ENCODE measurements around the gene SVOPL.
"Not testable (repeated sequence)": the region's sequence is repeated elsewhere in the genome, so short reads cannot be mapped to it uniquely, and the experiment has no call there.

Gene SVOPL, protein sequence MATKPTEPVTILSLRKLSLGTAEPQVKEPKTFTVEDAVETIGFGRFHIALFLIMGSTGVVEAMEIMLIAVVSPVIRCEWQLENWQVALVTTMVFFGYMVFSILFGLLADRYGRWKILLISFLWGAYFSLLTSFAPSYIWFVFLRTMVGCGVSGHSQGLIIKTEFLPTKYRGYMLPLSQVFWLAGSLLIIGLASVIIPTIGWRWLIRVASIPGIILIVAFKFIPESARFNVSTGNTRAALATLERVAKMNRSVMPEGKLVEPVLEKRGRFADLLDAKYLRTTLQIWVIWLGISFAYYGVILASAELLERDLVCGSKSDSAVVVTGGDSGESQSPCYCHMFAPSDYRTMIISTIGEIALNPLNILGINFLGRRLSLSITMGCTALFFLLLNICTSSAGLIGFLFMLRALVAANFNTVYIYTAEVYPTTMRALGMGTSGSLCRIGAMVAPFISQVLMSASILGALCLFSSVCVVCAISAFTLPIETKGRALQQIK

GRCh38 chr7:138700857-138701536 is at the start of gene SVOPL:
SVOPL (minus strand) TSS chr7:138701362; CDS start chr7:138679045, 22,317 bp downstream.
- DNase-seq: no peak

DNA sequence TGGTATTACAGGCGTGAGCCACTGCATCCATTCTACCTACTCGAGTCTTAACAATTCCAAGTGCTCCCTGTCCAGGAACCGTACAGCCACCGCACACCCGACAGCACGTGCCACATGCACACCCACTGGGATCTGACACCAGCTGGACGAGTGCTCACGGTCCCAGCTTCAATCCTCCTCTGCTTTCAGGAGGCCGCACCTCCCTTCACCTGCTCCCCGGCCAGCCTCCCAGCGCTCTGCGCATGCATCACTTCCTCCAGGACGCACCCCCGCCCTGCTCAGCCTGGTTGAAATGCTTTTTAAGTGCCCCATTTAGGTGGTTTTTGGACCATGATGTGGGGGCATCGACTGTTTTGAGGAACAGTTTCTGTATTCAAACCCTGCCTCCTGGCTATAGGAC is 49.3 kb upstream of the SVOPL start:
- no peak for DNase-seq

DNA sequence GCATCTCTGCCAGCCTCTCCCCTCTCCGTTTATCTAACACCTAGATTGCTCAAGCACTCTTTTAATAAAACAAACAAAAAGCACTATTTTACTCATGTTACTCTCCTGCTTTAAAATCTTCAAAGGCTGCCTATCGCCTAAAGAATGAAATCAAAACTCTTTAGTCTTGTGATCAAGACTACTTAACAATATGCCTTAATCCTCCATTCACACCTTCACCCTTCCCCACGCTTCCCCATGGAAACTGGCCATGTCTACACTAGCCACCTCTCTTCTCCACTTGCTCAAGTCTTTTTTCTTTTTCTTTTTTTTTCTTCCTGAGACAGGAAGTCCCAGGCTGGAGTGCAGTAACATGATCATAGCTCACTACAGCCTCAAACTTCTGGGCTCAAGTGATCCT is 48.8 kb upstream of the SVOPL start:
- no peak for DNase-seq

DNA sequence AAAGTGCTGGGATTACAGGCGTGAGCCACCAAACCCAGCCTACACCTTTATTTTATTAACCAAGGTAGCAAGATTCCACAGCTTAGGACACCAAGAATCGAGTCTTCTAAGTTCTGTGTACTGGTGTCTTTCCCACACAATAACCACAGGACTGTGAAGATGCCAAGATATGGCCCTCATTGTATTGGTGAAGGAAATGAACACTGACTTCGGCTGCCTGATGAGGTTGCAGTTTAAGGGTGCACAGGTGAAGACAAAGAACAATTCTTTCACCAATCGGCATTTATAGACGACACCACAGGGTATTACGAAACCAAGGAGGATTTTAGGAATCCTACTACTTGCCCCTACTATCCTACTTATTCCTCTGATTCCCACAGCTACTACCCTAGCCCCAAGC is 47.5 kb upstream of the SVOPL start:
- no peak for DNase-seq

DNA sequence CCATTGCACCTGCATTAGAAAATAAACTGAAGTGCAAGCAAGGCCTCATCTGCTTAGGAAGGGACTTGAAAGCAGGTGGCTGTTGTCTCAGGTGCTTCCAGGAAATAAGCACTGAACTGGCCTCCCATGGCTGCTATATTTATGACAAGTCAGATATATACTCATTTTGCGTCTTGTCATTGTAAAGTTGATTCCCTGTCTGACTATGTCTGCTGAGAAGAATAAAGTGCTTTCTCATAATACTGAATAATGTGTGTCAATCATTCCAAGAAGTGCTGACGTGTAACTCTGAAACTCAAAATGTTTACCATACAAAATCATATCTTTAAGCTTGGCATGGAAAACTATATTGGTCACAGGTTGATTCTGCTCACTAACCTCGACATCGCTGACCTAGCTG is 44.9 kb upstream of the SVOPL start:
- no peak for DNase-seq

DNA sequence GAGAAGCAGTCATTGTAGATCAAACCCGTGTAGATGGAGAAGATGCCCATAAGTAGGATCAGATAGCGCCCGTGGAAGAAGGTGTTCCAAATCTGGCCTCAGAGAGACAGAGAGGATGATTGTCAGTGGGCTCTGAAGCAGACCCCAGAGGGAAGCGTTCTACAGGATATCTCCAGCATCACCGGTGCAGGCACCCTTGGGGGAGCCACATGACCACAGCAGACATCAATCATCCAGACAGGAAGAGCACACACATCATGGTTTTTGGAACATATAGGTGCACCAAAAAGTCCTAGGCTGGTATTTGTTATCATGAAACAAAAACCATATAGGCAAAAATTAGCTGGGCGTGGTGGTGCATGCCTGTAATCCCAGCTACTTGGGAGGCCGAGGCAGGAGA is 44.0 kb upstream of the SVOPL start:
- DNase-seq: no peak

- DNase-seq: no peak
Observed at GRCh38 chr7:138741453-138741735, 40.2 kb upstream of the SVOPL start.

DNA sequence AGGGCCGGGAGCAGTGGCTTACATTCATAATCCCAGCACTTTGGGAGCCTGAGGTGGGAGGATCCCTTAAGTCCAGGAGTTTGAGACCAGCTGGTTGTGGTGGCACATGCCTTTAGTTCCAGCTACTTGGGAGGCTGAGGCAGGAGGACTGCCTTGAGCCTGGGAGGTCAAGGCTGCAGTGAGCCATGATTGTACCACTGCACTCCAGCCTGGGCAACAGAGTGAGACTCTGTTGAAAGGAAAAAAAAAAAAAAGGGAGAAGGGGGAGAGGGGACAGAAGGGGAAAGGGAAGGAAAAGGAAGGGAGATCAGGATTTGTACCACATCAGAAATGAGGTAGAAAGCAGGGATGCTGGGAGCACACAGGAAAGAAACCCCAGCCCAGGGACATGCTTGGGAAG is 38.7 kb upstream of the SVOPL start:
- no peak for DNase-seq

DNA sequence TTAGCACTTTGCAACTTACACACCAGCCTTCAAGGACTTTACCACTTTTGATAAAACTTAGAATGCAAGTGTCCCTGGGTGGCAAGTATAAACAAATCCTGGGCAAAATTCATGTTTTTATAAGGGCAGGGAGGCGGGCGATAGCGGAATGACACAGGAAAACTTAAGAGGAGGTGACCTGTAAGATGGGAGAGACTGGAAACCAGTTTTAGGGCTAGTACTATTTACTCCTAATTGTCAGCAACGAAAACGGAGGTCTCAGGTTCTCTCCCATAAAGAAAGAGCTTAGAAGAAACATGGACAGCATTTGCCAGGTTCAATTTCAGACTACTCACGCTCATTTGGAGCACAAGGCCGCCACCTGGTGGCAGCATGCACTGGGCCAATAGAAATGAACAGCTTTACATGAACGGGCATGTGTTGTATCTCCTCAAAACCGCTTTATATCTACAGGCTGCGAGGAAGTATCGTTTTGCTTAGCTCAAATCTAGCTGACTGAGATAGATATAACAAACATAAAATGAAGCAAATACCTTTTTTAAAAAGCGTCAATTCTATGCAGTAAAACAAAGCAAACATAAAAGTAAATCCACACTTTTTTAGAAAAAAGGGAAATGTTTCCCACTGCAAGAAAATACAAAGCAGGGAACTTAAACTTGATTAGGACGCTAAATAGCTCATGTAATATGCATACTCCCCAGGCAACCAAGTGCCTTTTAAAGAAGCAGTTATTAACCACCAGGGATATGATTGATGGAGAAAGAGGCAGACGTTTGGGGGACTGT is 37.6 kb upstream of the SVOPL start:
- peak; percentile 84 for DNase-seq

- DNase-seq: no peak
Observed at GRCh38 chr7:138738114-138738513, 37.0 kb upstream of the SVOPL start.

GRCh38 chr7:138735399-138735798 is 34.2 kb upstream of the SVOPL start:
- no peak for DNase-seq

GRCh38 chr7:138731733-138732132 is 30.6 kb upstream of the SVOPL start:
- DNase-seq: not testable (repeated sequence)

DNA sequence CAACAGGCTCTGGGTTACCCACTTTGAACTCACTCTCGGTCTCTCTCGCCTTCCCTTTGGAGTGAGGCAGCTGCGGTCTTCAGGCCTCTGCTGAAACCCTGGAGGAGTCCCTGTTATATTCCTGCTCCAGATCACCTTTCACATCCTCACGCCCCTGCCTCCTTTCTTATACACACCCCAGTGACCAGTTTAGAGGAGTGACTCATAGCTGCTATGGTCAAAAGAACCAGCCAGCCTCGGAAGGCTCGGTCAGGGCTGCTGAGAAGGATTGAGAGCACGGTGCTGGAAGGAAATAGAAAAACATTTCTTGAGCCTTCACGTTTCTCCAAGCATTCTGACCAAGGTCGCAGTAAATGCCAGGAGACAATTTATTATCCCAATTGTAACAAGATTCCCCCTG is 28.3 kb upstream of the SVOPL start:
- DNase-seq: no peak

- DNase-seq: no peak
Observed at GRCh38 chr7:138727336-138728099, 26.4 kb upstream of the SVOPL start.

GRCh38 chr7:138726288-138726687 is 25.1 kb upstream of the SVOPL start:
- DNase-seq: no peak

GRCh38 chr7:138720286-138720685 is 19.1 kb upstream of the SVOPL start:
- no peak for DNase-seq

DNA sequence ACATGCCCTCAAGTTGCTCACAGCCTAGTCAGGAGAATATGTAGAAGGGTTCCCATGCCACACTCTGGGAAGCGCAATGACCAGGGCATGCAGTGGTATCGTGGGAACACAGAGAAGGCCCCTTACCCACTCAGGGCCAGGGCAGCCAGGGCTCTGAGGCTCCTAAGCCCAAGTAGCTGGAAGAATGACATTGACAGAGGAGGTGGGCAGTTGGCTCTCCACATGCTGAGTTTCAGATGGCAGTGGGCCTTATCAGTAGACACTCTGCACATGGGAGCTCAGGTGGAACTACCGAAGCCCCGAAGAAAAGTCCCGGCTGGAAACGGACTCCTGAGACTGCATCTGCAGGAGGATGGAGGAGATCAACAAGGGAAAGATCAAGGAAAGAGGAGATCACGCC is 15.7 kb upstream of the SVOPL start:
- DNase-seq: no peak

DNA sequence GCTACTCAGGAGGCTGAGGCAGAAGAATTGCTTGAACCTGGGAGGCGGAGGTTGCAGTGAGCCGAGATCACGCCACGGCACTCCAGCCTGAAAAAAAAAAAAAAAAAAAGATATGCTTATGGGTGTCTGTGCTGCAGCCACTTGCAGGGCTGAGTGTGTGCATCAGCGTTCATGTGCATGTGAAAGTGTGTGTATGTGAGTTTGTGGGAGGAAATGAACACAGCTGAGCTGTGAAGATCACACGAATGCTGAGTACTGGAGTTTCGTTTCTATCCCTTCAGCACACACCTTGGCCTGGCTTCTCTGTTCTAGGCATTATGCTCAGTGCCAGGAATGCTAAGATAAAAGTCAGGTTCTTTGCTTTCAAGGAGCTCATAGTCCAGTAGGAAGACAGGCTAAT is 12.0 kb upstream of the SVOPL start:
- no peak for DNase-seq

GRCh38 chr7:138712652-138713051 is 11.5 kb upstream of the SVOPL start:
- DNase-seq: no peak

DNA sequence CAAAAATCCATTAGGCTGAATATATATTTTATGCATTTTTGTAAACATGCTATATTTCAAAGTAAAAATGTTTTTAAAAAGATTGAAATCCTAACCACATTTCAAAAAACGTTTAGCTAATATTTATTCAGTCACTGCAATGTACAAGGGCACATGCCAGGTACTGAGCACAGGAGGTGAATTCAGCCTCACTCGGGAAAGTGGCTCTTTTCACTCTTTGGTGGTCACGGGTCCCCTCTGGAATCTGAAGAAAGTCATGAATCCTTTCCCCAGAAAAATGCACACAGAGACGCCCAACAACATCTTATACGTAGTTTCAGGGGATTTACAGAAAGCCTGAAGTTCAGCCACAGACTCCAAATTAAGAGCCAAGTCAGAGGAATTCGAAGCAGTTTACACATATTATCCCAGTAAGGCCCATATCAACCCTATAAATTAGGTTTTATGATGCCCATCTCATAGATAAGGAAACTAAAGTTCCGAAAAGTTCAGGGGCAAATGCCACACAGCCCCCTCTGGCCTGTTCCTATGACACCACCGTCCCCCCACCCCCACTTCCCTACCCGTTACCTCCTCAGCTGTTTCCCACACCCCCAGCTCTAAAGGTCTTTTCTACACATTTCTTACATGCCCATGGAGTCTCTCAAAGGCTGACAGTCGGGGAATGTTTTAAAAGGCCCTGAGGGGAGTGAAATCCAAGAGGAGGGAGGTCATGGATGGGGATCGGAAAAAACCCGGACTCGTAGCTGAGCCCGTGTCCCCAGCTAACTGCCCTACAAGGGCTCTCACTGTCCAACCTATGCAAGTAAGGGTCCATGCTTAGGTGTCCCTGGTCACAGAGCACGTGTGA is 9.6 kb upstream of the SVOPL start:
- DNase-seq: no peak

GRCh38 chr7:138705167-138705566 is 4.0 kb upstream of the SVOPL start:
- DNase-seq: no peak

GRCh38 chr7:138701537-138701923 is 368 bp upstream of the SVOPL start:
- DNase-seq: no peak

Data from CD4-positive, alpha-beta T cell treated with Interleukin-21 for 1 hour (primary cell).